Measurements from ENCODE around the gene ISOC2.
"Not testable (repeated sequence)": the region's sequence is repeated elsewhere in the genome, so short reads cannot be mapped to it uniquely, and the experiment has no call there.

ISOC2 gene

GRCh38 chr19:55455576-55456235 lies 5.7 kb downstream of the ISOC2 start:
- no peak for DNase-seq

- peak; percentile 26 for DNase-seq
Observed at GRCh38 chr19:55454787-55455243, 6.6 kb downstream of the ISOC2 start.

GRCh38 chr19:55453511-55454260 lies 7.8 kb downstream of the ISOC2 start:
- no peak for DNase-seq

- no peak for DNase-seq
Observed at GRCh38 chr19:55452749-55453346, 8.6 kb downstream of the ISOC2 start.

- no peak for DNase-seq
Observed at GRCh38 chr19:55451965-55452748, 9.3 kb downstream of the ISOC2 start.

- no peak for DNase-seq
Observed at GRCh38 chr19:55451163-55451964, 10.1 kb downstream of the ISOC2 start.

- DNase-seq: no peak
Observed at GRCh38 chr19:55449469-55449868, 12.0 kb downstream of the ISOC2 start.

- DNase-seq: not testable (repeated sequence)
Observed at GRCh38 chr19:55448175-55448490, 13.3 kb downstream of the ISOC2 start.

- no peak for DNase-seq
Observed at GRCh38 chr19:55447421-55448174, 13.8 kb downstream of the ISOC2 start.

- no peak for DNase-seq
Observed at GRCh38 chr19:55446060-55446459, 15.4 kb downstream of the ISOC2 start.

- no peak for DNase-seq
Observed at GRCh38 chr19:55444646-55445045, 16.8 kb downstream of the ISOC2 start.

GRCh38 chr19:55443824-55444480 lies 17.5 kb downstream of the ISOC2 start:
- DNase-seq: no peak

GRCh38 chr19:55443045-55443823 lies 18.2 kb downstream of the ISOC2 start, which contains the start of gene SHISA7:
SHISA7 (minus strand) TSS chr19:55443300; CDS start chr19:55442863, 437 bp downstream.
- DNase-seq: no peak

- no peak for DNase-seq
Observed at GRCh38 chr19:55442372-55442961, 19.0 kb downstream of the ISOC2 start.

- DNase-seq: no peak
Observed at GRCh38 chr19:55441692-55442321, 19.6 kb downstream of the ISOC2 start.

- DNase-seq: no peak
Observed at GRCh38 chr19:55441319-55441691, 20.1 kb downstream of the ISOC2 start.

- DNase-seq: no peak
Observed at GRCh38 chr19:55440411-55441105, 20.9 kb downstream of the ISOC2 start.

- DNase-seq: no peak
Observed at GRCh38 chr19:55439052-55439451, 22.4 kb downstream of the ISOC2 start.

GRCh38 chr19:55437410-55437809 lies 24.0 kb downstream of the ISOC2 start:
- DNase-seq: no peak
